HG02759 (cell line): Measurements from ENCODE around the gene MCOLN2.
"Not testable (repeated sequence)": the region's sequence is repeated elsewhere in the genome, so short reads cannot be mapped to it uniquely, and the experiment has no call there.

Experiments
- ATAC-seq: cut with Tn5 transposase; IDR thresholded peaks from one replicate; pipeline ENCODE4 v1.9.1; 2021; ENCODE audit warnings: mild to moderate bottlenecking, moderate library complexity; ENCODE audit not compliant: unreplicated experiment

The MCOLN2 gene

DNA sequence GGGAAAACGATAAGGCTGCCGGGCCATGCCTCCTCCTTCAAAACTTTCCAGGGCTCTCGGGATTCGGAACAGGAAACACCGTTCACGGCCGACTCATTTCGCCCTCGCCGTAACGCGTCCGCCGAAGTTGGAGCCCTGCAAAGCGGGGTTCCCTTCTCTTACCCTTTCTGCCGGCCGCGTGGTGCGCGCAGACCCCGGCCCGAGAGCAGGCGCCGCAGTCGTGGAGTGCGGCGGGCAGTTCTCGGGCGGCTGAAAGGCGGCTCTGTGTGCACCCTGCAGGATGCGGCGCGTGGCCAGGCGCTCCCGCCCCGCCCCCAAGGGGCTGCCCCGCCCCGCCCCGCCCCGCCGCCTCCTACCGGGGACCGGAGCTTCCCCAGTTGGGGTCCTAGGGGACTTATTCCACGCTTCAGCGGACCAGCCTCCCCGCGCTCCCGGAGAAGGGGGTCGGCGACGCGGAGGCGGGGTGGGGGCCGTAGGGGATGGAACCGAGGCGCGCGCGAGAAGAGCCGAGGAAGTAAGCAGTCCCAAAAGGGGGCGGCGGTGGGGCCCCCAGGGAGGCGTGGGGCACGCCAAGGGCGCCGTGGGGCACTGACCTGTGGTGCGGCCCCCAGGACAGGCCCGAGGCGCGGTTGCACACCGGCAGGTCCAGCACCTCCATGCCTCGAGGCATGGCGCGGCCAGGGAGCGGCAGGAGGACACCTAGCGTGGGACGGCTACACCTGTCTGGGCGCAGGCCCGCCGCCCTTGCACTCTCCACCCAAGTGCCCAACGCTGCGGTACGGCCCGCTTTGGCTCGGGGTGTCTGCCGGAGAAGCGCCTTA is at the start of gene MCOLN2:
TSS of gene MCOLN2 (minus strand) at position 268 of the 821 bp plus-strand sequence. CDS start at position 27, 241 bp downstream.
- peak; percentile 66 for ATAC-seq

DNA sequence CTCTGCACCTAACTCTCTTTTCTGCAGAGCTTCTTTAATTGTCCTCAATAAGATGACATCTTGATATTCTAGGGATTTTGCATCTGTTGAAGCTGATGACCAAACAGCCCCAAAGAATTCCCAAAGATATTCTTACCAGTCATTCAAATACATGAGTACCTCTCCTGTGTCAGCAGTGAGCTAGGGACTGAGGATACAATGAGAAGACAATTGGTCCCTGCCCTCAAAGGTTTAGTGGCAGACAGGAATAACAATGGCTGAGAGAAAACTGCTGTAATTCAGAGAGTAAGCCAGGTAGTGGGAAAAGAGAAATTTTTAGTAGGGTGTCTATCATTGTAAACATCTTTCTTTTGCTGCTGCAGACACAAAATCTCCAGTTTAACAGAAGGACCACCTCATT is 45.5 kb upstream of the MCOLN2 start:
- no peak for ATAC-seq

DNA sequence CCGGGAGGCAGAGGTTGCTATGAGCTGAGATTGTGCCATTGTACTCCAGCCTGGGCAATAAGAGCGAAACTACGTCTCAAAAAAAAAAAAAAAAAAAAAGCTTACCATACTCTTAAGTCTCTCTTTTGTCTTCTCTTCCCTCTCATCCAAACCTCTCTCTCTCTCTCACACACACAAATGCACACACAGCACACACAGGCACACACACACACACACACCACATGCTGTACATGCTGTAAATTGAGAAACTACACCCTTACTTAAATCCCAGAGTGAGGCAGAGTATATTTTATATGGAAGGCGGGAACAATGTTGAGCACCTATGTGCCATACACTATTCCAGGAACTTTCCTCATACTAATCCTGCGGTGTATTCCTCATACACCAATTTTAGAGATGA is 44.9 kb upstream of the MCOLN2 start:
- ATAC-seq, result no peak

GRCh38 chr1:85033221-85033620 is 36.3 kb upstream of the MCOLN2 start:
- no peak for ATAC-seq

- no peak for ATAC-seq
Measured at GRCh38 chr1:85030536-85030935, 33.6 kb upstream of the MCOLN2 start.

- ATAC-seq, result no peak
Measured at GRCh38 chr1:85028151-85028550, 31.2 kb upstream of the MCOLN2 start.

GRCh38 chr1:85027242-85027983 is 30.5 kb upstream of the MCOLN2 start:
- peak; percentile 76 for ATAC-seq

- ATAC-seq, result no peak
Measured at GRCh38 chr1:85025940-85026339, 29.0 kb upstream of the MCOLN2 start.

DNA sequence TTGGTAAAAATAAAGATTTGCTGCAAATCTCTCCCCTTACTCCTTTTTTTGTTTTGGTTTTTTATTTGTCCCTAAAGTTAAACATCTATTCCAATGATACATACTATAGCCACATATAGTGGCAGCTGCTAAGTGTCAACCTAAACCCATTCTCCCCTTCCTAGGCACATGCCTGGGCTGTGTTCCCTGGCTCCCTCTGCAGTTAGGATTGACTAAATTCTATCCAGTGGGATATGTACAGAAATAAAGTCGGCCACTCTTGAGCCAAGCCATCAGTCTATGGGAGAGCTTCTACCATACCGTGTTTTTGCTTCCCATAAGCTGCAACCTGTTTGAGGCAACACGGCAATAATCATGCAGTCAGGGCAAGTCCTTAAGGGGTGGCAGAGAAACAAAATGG is 27.8 kb upstream of the MCOLN2 start:
- ATAC-seq, result no peak

- ATAC-seq, result no peak
Measured at GRCh38 chr1:85022700-85023099, 25.8 kb upstream of the MCOLN2 start.

DNA sequence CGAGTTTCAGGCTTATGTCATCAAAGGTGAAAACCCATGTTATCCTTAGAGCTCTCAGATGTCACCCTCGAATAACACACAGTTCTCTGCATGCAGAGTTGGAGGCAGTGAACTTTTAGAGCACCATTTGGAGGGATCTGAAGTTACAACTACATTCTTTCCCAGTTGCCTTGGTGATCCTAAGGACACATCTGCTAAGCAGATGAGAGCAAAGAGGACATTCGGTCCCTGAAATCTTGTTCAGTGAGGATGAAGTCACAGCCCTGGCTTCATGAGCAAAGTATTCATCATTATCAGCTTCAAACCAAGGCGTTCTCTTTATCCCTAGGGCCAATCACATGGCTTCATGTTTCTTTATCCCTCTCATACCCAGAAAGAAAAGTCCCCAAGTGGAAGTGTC is 23.1 kb upstream of the MCOLN2 start:
- ATAC-seq, result no peak

DNA sequence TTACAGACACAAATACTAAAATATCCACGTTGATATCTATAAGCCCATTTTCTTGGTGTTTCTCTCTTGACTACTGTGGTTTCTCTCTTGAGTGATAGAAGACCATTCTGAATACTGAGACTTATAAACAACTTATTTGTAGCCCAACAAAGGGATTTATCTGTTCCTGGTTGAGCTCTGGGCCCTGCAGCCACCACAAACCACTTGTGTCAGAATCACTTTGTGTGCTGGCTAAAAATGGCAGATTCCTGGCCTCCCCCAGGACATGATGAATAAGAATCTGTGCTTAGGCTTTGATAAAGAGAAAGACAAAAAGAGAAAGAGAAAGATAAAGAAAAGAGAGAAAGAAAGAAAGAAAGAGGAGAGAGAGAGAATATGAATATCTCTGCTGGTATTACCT is 18.9 kb upstream of the MCOLN2 start:
- ATAC-seq, result no peak

DNA sequence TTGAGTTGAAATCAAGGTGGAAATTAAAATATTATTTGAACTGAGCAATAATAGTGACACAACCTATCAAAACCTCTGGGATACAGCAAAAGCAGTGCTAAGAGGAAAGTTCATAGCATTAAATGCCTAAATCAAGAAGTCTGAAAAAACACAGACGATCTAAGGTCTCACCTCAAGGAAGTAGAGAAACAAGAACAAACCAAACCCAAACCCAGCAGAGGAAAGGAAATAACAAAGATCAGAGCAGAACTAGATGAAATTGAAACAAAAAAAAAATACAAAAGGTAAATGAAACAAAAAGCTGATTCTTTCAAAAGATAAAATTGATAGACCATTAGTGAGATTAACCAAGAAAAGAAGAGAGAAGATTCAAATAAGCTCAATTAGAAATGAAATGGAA is 8.7 kb upstream of the MCOLN2 start:
- not testable (repeated sequence) for ATAC-seq

DNA sequence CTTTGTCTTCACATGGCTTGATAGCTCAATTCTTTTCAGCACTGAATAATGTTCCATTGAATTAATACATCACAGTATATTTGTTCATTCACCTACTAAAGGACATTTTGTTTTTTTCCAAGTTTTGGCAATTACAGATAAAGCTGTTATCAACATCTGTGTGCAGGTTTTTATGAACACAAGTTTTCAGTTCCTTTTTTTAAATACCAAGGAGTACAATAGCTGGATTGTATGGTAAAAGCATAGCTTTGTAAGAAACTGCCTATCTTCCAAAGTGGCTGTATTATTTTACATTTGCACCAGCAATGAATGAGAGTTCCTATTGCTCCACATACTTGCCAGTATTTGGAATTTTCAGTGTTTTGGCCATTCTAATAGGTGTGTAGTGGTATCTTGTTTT is 4.8 kb upstream of the MCOLN2 start:
- ATAC-seq, result no peak

DNA sequence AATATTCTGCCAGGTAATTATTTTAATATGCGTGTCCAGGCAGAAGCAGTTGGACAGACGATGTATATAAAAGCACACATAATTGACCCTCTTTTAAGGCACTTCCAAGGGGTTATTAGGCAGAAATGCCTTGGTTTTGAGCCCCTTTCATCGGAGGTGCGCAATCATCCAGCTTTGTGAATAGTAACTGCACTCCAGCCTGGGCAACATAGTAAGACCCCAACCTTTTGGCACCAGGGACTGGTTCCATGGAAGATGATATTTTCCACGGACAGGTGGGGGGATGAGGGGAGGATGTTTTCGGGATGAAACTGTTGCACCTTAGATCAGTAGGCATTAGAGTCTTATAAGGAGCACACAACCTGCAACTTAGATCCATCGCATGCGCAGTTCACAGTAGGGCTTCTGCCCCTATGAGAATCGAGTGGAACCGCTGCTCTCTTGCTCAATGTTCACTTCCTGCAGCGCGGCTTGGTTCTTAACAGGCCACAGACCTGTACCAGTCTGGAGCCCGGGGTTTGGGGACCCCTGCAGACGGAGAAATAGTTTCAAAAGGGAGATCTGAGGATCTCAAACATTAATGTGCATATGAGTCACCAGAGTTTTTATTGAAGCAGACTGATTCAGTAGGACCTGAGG is 1.8 kb upstream of the MCOLN2 start:
- ATAC-seq, result no peak

DNA sequence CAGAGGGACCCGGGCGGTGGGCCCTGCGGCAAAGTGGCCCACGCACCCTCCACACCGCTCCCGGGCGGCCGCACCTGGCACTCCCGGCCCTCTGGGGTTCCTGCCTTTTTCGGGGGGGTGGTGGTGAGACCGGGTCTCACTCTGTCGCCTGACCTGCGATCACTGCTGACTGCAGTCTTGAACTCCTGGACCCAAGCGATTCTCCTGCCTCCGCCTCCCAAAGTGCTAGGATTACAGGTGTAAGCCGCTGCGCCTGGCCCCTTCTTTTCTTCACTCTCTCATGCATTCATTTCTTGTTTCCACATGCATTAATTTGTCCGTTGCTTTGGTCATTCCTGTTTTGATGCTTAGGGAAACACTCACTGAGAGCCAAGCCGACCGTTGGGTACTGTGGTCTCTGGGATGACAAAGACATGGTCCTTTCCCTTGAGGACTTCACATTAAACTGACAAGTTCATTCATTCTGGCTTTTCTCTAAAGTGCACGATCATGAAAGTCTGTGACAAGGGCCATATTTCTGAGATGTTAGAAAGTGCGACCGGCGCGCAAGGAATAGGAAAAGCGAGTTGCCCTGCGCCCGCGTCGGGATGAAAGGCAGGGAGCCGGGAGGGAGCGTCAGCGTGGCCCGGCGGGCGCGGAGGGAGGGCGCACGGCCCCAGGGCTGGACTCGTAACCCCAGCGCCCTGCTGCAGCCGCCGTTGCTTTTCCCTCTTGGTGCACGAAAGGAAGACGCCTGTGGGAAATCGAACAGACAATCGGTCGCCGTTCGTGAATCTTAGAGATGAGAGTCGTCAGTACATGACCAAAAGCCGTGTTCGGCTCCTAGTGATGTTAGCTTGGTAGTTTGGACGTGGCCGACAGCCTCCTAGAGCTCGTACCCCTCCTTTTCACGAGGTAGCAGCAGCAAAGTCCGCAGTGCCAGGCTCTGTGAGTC is 1.0 kb upstream of the MCOLN2 start:
- ATAC-seq, result no peak

DNA sequence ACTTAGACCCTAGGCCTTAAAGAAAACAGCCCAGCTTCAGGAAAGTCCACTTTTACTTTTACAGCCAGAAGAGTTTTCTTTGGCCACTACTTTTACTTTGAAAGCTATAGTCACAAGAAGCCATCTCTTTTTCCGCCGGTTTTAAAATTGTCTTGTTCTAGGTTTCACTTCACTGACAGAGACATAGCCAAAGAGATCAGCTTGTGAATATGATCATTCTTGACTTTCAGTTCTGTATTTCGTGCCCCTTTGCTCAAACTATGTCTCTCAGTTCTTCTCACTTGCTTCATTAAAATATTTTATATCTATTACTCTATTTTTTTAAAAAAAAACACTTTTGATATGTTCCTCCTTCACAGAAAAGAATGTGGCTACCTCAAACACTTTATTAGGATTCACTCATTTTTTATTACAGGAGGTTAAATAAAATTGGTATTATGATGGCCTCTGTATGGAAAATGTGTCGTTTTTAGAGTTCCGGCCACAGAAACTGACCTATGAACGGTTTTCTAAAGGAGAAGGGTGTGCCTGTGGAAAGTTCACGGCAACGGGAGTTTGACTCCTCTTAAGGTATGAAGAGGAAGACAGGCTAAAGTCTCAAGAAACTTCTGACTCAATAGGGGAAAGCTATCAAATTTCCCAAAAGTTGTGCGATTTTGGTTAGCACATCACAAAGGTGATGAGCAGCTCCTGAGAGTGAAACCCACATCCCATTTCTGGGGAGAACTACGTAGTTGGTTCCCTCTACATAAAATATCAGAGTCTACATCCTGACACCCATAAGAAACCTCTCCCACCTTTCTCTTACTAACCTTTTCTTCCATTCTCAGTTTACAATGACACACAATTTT is 1.2 kb downstream of the MCOLN2 start:
- peak; percentile 29 for ATAC-seq

- peak; percentile 42 for ATAC-seq
Measured at GRCh38 chr1:84991097-84991920, 5.6 kb downstream of the MCOLN2 start.

DNA sequence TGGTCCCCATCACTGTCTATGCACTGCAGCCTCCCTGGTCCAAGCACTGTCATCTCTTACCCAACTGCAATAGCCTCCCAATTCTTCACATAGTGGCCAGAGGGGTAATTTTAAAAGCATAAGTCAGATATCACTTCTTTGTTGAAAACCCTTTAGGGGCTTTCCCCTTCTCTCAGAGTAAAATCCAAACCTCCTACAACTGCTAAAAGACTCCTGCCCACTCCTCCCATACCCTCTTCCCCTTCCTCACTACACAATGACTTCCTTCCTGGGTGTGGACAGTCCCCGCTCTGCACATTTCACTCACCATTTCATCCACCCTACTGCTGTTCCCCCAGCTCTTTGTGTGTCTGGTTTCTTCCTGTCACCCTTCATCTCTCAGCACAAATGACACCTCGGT is 8.3 kb downstream of the MCOLN2 start:
- peak; percentile 72 for ATAC-seq
